Measurements from ENCODE around the gene C13orf42.

The C13orf42 gene

DNA sequence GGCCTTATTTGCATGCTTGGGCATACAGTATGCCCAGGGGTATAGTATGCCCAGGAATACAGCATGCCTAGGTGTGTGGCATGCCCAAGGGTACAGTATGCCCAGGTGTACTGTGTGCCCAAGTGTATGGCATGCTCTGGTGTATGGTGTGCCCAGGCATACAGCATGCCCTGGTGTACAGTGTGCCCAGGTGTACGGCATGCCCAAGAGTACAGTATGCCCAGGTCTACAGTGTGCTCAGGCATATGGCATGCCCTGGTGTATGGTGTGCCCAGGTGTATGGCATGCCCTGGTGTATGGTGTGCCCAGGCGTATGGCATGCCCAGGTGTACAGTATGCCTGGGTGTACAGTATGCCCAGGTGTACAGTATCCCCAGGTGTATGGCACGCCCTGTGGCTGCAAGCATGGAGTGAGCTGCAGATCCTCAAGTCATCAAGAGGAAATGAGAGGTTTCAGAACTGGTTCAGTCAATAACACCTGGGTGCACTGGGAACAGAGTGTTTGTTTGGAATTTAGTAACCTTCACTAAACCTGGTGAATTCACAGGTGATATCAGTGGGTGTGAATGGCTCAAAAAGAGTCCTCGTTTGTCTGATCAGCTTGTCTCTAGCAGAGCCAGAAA, 7.8 kb upstream of the C13orf42 start:
- Histone ChIP-seq H3K9ac (ENCODE audit: low read length) (no peak overlapping the region), H3K4me3 (ENCODE audit: low read depth in 1 of 2, low read length in 2 of 2) (no peak overlapping the region), H3K36me3 (ENCODE audit: insufficient read depth, low read length) (no peaks in the 10 kb centered on the region), H3K27me3 (ENCODE audit: control insufficient read depth in 1 of 2, insufficient read depth in 2 of 2, low read length in 2 of 2) (no peaks in the 10 kb centered on the region), H3K27ac (ENCODE audit: low read depth, low read length) (no peak overlapping the region), H3K4me1 (ENCODE audit: insufficient read depth, low read length) (no peaks in the 10 kb centered on the region), H3K9me3 (ENCODE audit: low read length) (no peaks in the 10 kb centered on the region)

DNA sequence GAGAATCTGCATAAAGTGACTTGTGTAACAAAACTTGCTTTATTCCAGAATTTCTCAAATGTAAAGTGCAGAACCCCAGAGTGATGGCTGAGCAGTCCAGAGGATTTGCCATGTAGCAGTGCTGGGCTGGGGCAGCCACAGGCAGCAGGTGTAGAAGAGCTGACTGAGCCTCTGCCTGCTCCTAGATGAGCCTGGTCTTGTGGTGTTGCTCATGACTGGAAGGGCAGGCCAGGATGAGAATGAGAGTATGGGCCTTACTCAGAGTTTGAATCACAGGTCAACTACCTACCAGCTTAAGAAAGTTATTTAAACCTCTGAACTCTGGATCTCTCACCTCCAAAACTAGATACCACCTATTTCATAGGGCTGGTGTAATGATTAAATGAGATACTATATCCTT, 2.9 kb upstream of the C13orf42 start:
- no peaks in the 10 kb centered on the region for H3K27me3 ChIP-seq (ENCODE audit: control insufficient read depth in 1 of 2, insufficient read depth in 2 of 2, low read length in 2 of 2)
- no peaks in the 10 kb centered on the region for H3K4me1 ChIP-seq (ENCODE audit: insufficient read depth, low read length)
- no peak overlapping the region for H3K27ac ChIP-seq (ENCODE audit: low read depth, low read length)
- no peak overlapping the region for H3K9ac ChIP-seq (ENCODE audit: low read length)
- no peaks in the 10 kb centered on the region for H3K36me3 ChIP-seq (ENCODE audit: insufficient read depth, low read length)
- no peaks in the 10 kb centered on the region for H3K9me3 ChIP-seq (ENCODE audit: low read length)
- H3K4me3 ChIP-seq (ENCODE audit: low read depth in 1 of 2, low read length in 2 of 2) = no peak overlapping the region

DNA sequence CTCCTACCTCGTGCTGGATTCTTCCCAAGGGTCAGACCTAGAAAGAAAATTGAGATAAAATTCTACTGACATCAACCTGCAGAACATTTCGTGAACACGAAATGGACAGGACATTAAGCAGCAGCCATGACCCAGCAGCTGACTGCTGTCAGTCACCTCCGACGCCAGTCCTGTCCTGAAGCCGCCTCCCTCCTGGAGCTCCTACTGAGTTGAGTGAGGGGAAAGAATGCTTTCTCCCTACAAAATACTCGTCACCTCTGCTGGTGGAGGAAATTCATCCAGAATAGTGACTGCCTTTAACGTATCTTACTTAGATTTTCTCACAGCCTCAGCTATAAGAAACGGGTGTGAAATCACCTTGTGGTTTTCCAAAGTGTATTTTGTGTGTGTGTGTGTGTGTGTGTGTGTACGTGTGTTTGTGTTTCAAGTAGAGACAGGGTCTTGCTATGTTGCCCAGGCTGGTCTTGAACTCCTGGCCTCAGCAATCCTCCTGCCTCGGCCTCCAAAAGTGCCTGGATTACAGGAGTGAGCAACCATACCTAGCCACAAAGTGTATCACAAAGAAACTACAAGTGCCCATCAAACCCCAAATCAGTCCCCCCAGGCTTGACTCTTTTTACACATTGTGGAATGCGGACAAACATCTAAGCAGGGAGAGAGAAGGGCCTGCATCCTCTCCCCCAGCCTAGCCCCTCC, 2.3 kb upstream of the C13orf42 start:
- Histone ChIP-seq H3K9me3 (ENCODE audit: low read length) (no peaks in the 10 kb centered on the region), H3K4me1 (ENCODE audit: insufficient read depth, low read length) (no peaks in the 10 kb centered on the region), H3K9ac (ENCODE audit: low read length) (no peak overlapping the region), H3K36me3 (ENCODE audit: insufficient read depth, low read length) (no peaks in the 10 kb centered on the region), H3K27ac (ENCODE audit: low read depth, low read length) (no peak overlapping the region), H3K27me3 (ENCODE audit: control insufficient read depth in 1 of 2, insufficient read depth in 2 of 2, low read length in 2 of 2) (no peaks in the 10 kb centered on the region), H3K4me3 (ENCODE audit: low read depth in 1 of 2, low read length in 2 of 2) (no peak overlapping the region)

DNA sequence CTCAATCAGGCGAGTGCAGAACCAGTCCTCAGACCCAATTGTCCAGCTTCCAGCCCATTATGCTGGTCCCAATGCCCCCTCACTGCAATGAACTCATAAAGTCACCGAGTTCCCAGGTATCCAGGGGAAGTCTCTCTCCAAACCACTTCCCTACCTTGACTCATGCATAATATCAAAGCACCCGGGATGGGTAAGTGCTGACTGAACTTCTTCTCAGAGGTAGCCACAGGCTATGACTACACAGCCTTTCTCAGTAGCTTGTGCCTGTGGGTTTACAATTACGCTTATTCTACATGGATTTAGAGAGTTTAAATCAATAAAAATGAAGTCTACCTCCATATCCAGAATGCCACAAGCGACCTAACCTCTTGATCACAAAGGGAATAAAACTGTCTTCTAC, 1.7 kb upstream of the C13orf42 start:
- Histone ChIP-seq H3K9ac (ENCODE audit: low read length) (no peak overlapping the region), H3K27ac (ENCODE audit: low read depth, low read length) (no peak overlapping the region)

DNA sequence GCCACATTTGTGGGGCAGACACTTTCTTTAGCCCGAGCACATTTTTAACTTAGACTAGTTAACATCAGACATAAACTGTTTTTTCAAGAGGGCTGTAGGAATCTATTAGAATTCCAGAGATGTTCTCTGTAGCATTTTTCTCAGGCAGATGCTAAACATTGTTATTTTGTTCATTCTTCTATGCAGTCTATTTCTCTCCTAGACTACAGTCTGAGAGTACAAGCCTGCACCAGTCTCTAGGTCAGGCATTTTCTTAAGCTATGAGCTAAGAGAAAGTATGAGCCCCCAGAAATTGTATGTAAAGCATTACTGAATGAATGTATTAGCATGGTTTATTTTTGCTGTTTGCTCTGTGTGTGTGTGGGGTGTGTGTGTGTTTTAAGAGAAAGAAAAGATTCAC, 923 bp upstream of the C13orf42 start:
- Histone ChIP-seq H3K9ac (ENCODE audit: low read length) (no peak overlapping the region), H3K4me3 (ENCODE audit: low read depth in 1 of 2, low read length in 2 of 2) (no peak overlapping the region), H3K27ac (ENCODE audit: low read depth, low read length) (no peak overlapping the region), H3K4me1 (ENCODE audit: insufficient read depth, low read length) (no peaks in the 10 kb centered on the region), H3K36me3 (ENCODE audit: insufficient read depth, low read length) (no peaks in the 10 kb centered on the region), H3K9me3 (ENCODE audit: low read length) (no peaks in the 10 kb centered on the region), H3K27me3 (ENCODE audit: control insufficient read depth in 1 of 2, insufficient read depth in 2 of 2, low read length in 2 of 2) (no peaks in the 10 kb centered on the region)

More for the DNA sequence above, 1.7 kb upstream of the C13orf42 start:
- H3K36me3 ChIP-seq (ENCODE audit: insufficient read depth, low read length) = no peaks in the 10 kb centered on the region
- no peaks in the 10 kb centered on the region for H3K27me3 ChIP-seq (ENCODE audit: control insufficient read depth in 1 of 2, insufficient read depth in 2 of 2, low read length in 2 of 2)
- no peak overlapping the region for H3K4me3 ChIP-seq (ENCODE audit: low read depth in 1 of 2, low read length in 2 of 2)
- no peaks in the 10 kb centered on the region for H3K9me3 ChIP-seq (ENCODE audit: low read length)
- H3K4me1 ChIP-seq (ENCODE audit: insufficient read depth, low read length) = no peaks in the 10 kb centered on the region

DNA sequence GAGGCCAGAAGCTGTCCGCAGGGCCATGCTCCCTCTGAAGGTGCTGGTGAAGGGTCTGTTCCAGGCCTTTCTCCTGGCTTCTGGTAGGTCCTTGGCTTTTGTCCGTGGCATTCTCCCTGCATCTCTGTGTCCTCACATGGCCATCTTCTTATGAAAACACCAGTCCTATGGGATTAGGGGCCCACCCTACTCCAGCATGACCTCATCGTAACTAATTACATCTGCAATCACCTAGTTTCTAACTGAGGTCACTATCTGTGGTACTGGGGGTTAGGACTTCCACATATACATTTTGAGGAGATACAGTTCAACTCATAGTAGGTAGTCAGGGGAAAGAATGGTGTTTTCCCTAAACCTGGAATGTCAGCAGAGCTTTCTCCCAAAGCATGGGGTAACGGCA, 3.1 kb downstream of the C13orf42 start:
- H3K4me3 ChIP-seq (ENCODE audit: low read depth in 1 of 2, low read length in 2 of 2) = no peak overlapping the region
- no peaks in the 10 kb centered on the region for H3K36me3 ChIP-seq (ENCODE audit: insufficient read depth, low read length)
- no peak overlapping the region for H3K9ac ChIP-seq (ENCODE audit: low read length)
- no peaks in the 10 kb centered on the region for H3K9me3 ChIP-seq (ENCODE audit: low read length)
- H3K4me1 ChIP-seq (ENCODE audit: insufficient read depth, low read length) = no peaks in the 10 kb centered on the region
- H3K27me3 ChIP-seq (ENCODE audit: control insufficient read depth in 1 of 2, insufficient read depth in 2 of 2, low read length in 2 of 2) = no peaks in the 10 kb centered on the region
- no peak overlapping the region for H3K27ac ChIP-seq (ENCODE audit: low read depth, low read length)

DNA sequence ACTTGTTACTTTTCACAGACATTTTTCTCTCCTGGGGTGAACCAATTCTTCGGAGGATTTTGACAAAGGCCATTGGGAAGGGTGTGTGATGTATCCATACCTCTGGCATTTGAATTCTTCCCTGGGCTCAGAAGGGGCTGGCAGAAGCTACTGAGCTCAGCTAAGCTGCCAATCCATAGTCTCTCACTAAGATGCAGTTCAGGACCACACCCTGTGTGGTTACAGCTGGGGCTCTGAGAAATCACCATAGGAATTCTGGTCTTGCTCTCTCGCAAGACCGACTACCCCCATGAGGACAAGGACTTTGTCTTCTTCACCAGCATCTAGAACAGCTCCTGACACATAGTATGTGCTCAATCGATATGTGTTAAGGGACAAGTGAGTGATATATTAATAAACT, 6.0 kb downstream of the C13orf42 start:
- Histone ChIP-seq H3K36me3 (ENCODE audit: insufficient read depth, low read length) (no peaks in the 10 kb centered on the region), H3K27ac (ENCODE audit: low read depth, low read length) (no peak overlapping the region), H3K4me1 (ENCODE audit: insufficient read depth, low read length) (no peaks in the 10 kb centered on the region), H3K9ac (ENCODE audit: low read length) (no peak overlapping the region), H3K9me3 (ENCODE audit: low read length) (no peaks in the 10 kb centered on the region), H3K27me3 (ENCODE audit: control insufficient read depth in 1 of 2, insufficient read depth in 2 of 2, low read length in 2 of 2) (no peaks in the 10 kb centered on the region), H3K4me3 (ENCODE audit: low read depth in 1 of 2, low read length in 2 of 2) (no peak overlapping the region)

DNA sequence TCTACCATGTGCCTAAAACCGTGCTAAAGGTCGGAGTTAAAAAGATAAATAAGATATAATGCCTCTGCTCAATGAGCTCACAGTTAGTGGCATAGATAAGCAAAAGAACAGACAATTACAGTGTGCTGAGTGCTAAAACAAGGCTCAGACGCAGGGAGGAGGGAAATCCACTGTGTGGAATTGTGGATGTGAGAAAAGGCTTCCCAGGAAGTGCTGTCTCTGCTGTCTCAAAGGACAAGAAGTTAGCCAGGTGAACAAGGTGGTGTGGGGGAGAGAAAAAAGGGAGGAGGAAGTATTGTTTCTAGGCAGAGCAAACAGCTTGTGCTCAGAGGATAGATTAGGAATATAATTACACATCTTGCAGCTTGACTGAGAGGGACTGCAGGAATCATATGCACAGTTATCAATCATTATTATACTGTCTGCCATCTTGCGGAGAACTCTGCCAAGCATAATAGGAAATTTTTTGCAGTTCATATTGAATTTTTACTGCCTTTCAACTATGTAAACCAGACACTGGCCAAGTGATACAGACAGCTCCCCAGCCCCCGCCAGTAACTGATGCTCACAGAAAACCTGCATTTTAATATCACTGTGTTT, 9.3 kb downstream of the C13orf42 start:
- Histone ChIP-seq H3K27me3 (ENCODE audit: control insufficient read depth in 1 of 2, insufficient read depth in 2 of 2, low read length in 2 of 2) (no peaks in the 10 kb centered on the region), H3K9ac (ENCODE audit: low read length) (no peak overlapping the region), H3K27ac (ENCODE audit: low read depth, low read length) (no peak overlapping the region), H3K36me3 (ENCODE audit: insufficient read depth, low read length) (no peaks in the 10 kb centered on the region), H3K9me3 (ENCODE audit: low read length) (no peaks in the 10 kb centered on the region), H3K4me3 (ENCODE audit: low read depth in 1 of 2, low read length in 2 of 2) (no peak overlapping the region), H3K4me1 (ENCODE audit: insufficient read depth, low read length) (no peaks in the 10 kb centered on the region)

DNA sequence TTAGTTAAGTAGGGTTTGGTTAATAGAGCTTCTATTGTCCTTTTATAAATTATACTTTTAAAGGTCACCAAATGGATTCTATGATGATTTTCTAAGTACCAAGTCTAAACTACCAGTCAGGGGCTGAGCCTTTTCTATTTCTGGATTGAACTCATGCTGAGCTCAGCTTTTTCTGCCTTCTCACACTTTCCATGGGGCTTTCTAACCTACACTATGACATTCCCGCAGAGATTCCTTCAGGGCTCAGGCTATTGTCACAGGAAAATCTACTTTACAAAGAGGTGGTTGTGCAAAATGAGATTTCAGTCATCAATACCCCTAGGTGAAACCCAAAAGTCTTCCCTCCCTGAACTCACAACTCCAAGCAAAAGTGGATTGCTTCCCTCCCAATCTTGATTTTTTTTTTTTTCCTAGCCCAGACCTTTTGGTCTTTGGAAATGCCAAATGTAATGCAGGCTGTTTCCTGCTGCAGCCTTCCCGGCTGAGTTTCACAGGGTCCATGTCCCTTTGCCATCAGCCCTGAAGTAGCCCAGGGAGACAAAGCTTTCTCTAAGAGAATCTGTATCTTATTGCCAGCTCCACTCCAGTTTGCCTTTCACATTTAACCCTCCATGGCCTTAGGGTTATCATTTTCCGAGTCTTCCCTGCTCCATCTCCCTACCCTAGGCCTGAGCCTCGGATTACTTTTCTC, 13.6 kb downstream of the C13orf42 start:
- H3K27me3 ChIP-seq (ENCODE audit: control insufficient read depth in 1 of 2, insufficient read depth in 2 of 2, low read length in 2 of 2) = no peaks in the 10 kb centered on the region
- H3K36me3 ChIP-seq (ENCODE audit: insufficient read depth, low read length) = no peaks in the 10 kb centered on the region
- no peak overlapping the region for H3K4me3 ChIP-seq (ENCODE audit: low read depth in 1 of 2, low read length in 2 of 2)
- H3K9me3 ChIP-seq (ENCODE audit: low read length) = no peaks in the 10 kb centered on the region
- H3K27ac ChIP-seq (ENCODE audit: low read depth, low read length) = no peak overlapping the region
- H3K4me1 ChIP-seq (ENCODE audit: insufficient read depth, low read length) = no peaks in the 10 kb centered on the region
- H3K9ac ChIP-seq (ENCODE audit: low read length) = no peak overlapping the region

DNA sequence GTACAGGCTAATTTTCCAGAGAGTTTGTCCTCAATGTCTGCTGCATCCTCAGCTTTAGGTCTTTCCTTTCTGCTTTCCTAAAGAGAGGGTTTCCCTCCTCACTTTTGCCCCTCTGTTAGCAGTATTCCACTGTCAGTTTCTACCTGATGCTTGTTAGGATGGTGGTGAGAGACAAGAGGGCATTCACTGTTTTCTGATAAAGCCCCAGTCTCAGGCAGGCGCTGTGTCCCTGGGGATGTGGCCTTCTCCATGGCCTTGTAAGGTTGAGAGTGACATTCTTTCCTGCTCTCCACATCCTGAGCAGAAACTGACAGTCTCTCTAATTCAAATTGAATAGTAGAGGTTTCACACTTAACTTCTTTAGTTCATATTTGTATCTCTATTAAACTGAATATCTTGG, 14.9 kb downstream of the C13orf42 start:
- H3K27ac ChIP-seq (ENCODE audit: low read depth, low read length) = no peak overlapping the region
- no peaks in the 10 kb centered on the region for H3K27me3 ChIP-seq (ENCODE audit: control insufficient read depth in 1 of 2, insufficient read depth in 2 of 2, low read length in 2 of 2)
- H3K9me3 ChIP-seq (ENCODE audit: low read length) = no peaks in the 10 kb centered on the region
- H3K9ac ChIP-seq (ENCODE audit: low read length) = no peak overlapping the region
- H3K36me3 ChIP-seq (ENCODE audit: insufficient read depth, low read length) = no peaks in the 10 kb centered on the region
- no peak overlapping the region for H3K4me3 ChIP-seq (ENCODE audit: low read depth in 1 of 2, low read length in 2 of 2)
- H3K4me1 ChIP-seq (ENCODE audit: insufficient read depth, low read length) = no peaks in the 10 kb centered on the region

DNA sequence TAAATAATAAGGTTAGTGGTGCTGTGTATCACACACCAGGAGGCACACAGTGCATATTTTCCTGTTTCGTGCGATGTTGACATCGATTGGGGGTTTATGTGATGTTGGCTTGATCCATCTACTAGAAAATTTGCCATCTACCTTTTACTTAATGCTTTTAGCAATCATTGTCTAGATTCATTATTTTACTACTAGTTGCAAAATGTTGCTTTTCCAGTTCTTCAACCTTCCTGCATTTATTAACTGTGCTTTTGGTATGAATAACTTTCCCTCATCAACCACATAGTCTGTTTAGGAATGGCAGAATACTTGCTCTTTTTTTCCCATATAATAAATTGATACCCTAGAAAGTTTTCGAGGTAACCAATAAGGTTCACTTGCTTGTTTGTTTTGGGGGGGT, 17.5 kb downstream of the C13orf42 start:
- H3K4me3 ChIP-seq (ENCODE audit: low read depth in 1 of 2, low read length in 2 of 2) = no peak overlapping the region
- no peaks in the 10 kb centered on the region for H3K27me3 ChIP-seq (ENCODE audit: control insufficient read depth in 1 of 2, insufficient read depth in 2 of 2, low read length in 2 of 2)
- no peak overlapping the region for H3K27ac ChIP-seq (ENCODE audit: low read depth, low read length)
- no peaks in the 10 kb centered on the region for H3K36me3 ChIP-seq (ENCODE audit: insufficient read depth, low read length)
- H3K9ac ChIP-seq (ENCODE audit: low read length) = no peak overlapping the region
- H3K4me1 ChIP-seq (ENCODE audit: insufficient read depth, low read length) = no peaks in the 10 kb centered on the region
- no peaks in the 10 kb centered on the region for H3K9me3 ChIP-seq (ENCODE audit: low read length)
